GM19023 (cell line): ENCODE measurements around the gene MTRFR.
"Not testable (repeated sequence)": the region's sequence is repeated elsewhere in the genome, so short reads cannot be mapped to it uniquely, and the experiment has no call there.

Source experiments
- ATAC-seq: cut with Tn5 transposase; IDR thresholded peaks from one replicate; pipeline ENCODE4 v1.9.1; 2021; ENCODE audit warnings: mild to moderate bottlenecking, moderate library complexity; ENCODE audit not compliant: unreplicated experiment

Gene MTRFR

GRCh38 chr12:123248996-123249741, 15.9 kb downstream of the MTRFR start:
- not testable (repeated sequence) for ATAC-seq

DNA sequence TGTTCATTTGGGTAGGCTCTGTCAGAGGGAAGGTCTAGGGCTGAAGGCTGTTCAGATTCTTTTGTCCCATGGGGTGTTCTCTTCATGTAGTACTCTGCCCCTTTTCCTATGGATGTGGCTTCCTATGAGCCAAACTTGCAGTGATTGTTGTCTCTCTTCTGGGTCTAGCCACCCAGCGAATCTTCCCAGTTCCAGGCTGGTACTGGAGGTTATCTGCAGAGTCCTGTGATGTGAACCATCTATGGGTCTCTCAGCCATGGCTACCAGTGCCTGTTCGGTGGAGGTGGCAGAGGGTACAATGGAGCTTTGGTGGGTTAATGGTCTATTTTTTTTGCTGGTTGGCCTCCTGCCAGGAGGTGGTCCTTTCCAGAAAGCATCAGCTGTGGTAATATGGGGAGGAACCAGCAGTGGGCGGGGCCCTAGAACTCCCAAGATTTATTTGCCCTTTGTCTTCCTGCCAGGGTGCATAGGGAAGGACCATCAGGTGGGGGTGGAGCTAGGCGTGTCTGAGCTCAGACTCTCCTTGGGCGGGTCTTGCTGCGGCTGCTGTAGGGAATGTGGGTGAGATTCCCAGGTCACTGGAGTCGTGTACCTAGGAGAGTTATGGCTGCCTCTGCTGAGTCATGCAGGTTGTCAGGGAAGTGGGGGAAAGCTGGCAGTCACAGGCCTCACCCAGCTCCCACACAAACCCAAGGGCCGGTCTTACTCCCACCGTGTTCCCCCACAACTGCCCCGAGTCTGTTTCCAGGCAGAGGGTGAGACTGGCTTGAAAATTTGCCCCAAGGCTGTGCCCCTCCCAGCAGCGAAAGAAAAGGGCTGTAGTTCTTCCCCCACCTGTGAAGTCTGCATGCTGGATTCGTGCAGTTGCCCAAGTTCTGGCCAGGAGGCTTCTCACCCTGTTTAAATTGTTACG, 17.5 kb downstream of the MTRFR start:
- ATAC-seq, result no peak

DNA sequence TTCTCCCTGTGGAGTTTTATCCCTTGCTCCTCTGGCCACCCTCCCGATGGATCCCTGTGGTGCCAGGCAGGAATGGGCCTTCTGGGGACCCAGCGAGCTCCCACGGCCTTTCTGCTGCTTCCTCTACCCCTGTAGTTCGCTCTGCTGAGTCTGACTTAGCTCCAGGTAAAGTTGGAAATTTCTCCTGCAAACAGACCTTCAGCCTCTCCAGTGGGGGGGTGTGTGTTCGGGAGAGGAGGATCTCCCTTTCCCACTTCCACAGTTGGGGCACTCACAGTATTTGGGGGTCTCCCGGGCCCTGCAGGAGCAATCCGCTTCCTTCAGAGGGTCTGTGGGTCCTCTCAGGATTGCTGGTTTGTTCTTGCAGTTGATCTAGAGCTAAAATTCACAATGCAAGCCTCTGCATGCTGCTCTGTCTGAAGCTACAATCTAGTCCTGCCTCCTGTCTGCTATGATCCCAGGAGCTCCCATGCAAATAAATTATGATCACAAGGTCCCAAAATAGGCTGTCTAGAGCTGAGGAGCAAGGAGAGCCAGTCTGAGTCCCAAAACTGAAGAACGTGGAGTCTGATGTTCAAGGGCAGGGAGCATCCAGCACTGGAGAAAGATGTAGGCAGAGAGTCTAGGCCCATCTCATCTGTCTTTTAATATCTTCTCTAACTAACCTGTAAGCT, 18.3 kb downstream of the MTRFR start:
- no peak for ATAC-seq

- not testable (repeated sequence) for ATAC-seq
Measured at GRCh38 chr12:123252365-123252764, 19.1 kb downstream of the MTRFR start.

DNA sequence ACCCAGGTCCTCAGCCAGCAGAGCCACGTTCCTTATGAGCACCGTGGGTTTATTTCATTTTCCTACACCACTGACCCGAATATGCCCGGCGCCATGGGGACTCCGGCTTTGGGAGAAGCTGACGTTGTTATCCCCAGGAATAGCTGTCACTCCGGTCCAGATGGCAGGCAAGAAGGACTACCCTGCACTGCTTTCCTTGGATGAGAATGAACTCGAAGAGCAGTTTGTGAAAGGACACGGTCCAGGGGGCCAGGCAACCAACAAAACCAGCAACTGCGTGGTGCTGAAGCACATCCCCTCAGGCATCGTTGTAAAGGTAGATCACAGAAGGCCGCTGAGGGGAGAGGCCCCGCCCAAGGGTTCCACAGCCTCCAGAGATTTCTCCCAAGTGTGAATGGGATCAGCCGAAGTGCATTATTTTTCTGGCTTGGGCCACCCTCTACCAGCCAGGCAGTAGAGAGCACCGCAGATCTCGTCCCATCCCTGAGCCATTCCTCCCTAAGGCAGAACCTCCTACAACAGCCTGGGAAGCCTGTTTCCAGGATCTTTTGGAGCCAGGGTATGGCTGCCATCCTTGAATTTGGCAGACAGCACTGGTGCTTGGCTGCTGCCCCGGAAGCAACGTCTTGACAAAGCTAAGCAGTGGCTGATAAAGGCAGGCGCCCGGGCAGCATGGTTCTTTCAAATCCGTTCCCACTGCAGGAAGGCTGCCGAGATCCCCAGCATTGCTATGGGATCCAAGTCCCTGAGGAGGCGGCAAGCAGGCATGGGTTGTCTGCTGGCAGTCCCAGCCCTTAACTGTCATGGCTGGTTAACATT, 20.6 kb downstream of the MTRFR start:
- no peak for ATAC-seq

- ATAC-seq, result no peak
Measured at GRCh38 chr12:123254853-123255446, 21.7 kb downstream of the MTRFR start.

DNA sequence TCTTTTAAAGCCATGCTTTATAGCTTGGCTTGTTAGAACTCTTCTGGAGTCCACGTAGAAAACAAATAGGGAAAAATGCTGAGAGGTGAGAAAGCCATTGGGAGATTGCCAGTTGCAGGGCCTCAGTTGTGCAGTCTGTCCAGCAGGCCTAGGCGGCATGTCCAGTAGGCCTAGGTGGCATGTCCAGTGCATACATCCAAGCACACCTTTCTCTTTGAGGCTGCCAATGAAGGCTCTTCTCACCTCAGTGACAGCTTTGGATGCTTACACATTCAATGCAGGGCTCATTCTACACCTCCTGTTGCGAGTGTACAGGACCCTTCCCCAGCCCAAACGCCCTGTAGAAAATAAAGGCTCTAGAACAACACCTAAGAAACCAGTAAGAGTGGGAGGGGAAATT, 25.4 kb downstream of the MTRFR start:
- no peak for ATAC-seq

- ATAC-seq, result no peak
Measured at GRCh38 chr12:123260081-123260480, 26.8 kb downstream of the MTRFR start.

DNA sequence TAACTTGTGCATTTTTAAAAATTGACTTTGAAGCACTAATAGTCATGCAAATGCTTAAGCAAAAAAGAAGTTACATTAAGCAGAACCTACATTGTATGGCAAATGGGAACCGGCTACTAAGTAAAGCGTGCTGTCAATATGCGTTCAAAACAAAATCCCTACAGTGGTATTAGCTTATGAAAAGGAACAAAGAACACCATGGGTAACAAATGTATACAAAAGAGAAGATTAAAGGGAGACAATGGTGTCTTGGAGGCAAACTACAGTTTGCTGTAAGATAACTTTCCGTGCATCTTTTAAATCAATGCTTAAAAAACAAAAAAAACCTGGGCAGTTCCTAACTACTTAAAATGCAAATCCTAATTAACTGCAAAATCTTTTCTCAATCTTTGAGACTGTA, 28.0 kb downstream of the MTRFR start:
- ATAC-seq, result no peak

DNA sequence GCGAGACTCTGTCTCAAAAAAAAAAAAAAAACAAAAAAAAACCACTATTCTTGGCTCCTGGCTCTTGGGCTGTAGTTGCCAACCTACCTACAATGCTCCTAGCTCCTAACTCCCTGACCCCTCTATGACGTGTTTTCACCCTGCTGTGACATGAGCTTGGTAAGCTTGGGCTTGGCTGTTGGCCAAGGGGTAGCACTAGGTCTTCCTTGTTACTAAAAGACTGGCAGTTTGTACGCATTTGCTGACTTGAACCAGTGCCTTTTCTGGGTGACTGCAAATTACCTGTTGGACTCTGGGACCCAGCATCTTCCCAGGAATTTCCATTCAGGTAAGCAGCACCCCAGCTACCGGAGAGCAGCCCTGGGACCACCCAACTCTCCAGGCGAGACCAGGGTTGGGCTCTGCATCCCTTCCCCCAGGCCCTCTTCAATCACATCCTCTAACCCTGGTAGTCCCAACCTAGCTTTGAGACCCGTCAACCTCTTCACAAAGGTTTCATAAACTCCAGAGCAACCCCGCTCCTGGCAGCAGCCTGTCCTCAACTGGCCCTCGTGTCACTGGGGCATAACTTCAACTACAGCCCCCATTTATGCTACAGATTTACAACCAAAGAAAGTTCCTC, 30.1 kb downstream of the MTRFR start:
- ATAC-seq, result no peak

DNA sequence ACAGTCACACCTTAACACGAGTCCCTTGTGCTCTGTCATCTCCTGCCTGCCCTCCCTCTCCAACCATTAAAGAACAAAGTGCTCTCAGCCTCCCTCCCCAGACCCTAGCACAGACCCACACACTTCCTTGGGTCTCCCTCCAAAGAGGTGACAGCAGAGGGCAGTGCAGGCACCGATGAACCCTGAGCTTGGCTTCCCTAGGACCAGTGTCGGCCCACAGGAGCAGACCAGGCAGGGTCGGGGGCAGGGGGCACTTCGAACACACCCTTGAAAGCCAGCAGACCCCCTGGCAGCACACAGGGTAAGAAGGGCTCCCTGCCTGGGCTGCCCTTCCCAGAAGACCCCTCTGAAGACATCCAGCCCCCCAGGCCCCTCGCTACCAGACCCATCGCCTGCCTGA, 31.4 kb downstream of the MTRFR start:
- no peak for ATAC-seq

GRCh38 chr12:123265851-123266678, 32.8 kb downstream of the MTRFR start:
- no peak for ATAC-seq

- ATAC-seq, result no peak
Measured at GRCh38 chr12:123266679-123267277, 33.5 kb downstream of the MTRFR start.

- ATAC-seq, result no peak
Measured at GRCh38 chr12:123267335-123267920, 34.2 kb downstream of the MTRFR start.

- no peak for ATAC-seq
Measured at GRCh38 chr12:123267991-123268843, 35.0 kb downstream of the MTRFR start.

- no peak for ATAC-seq
Measured at GRCh38 chr12:123268850-123269249, 35.6 kb downstream of the MTRFR start.

GRCh38 chr12:123269395-123269892, 36.2 kb downstream of the MTRFR start:
- no peak for ATAC-seq
